Adrenal gland (tissue), 12 donors: ENCODE results near the gene PRKAG3. TPM values are rescaled to one million over a fixed set of nuclear protein-coding genes. Genes with fewer than 3 reads are reported as not detected.

Experiments used
- DNase-seq, 7 donors: peaks; one replicate each; pipeline ENCODE4 v3.0.0-alpha.2; 2019 to 2020
- H3K27ac ChIP-seq, 5 donors: fragments of 200-600 bp; sonication (generic) in 4 of 5; 1 replicate in 3 of 5; 2 replicates in 2 of 5; pipeline versions ENCODE4 v1.5.1 to v1.8.0; 2016 to 2020; ENCODE audit warnings: mild to moderate bottlenecking in 1 of 5
- H3K27me3 ChIP-seq: fragments of 200-600 bp; 2 replicates; pipeline ENCODE4 v1.8.0; 2021
- H3K36me3 ChIP-seq, 2 donors: fragments of 200-600 bp; replicated peaks in 1 of 2; 1 replicate in 1 of 2; 2 replicates in 1 of 2; pipeline versions ENCODE4 v1.5.1 to v1.8.0; 2018 to 2022
- H3K4me1 ChIP-seq, 2 donors: fragments of 200-600 bp; replicated peaks in 1 of 2; 1 replicate in 1 of 2; 2 replicates in 1 of 2; pipeline versions ENCODE4 v1.5.1 to v1.8.0; 2018 to 2021
- H3K4me3 ChIP-seq, 4 donors: fragments of 200-600 bp; sonication (generic) in 3 of 4; one replicate each; pipeline ENCODE4 v1.5.1; 2016 to 2018
- H3K9me3 ChIP-seq, 3 donors: fragments of 200-600 bp; sonication (generic) in 1 of 3; replicated peaks in 1 of 3; 1 replicate in 2 of 3; 2 replicates in 1 of 3; pipeline versions ENCODE4 v1.5.1 to v1.8.0; 2016 to 2021
- CTCF ChIP-seq, 6 experiments: fragments of 450-650 bp in 4 of 6; fragments of 200-600 bp in 2 of 6; sonication (generic) in 1 of 6; IDR thresholded peaks; 1 replicate in 5 of 6; 2 replicates in 1 of 6; pipeline versions ENCODE4 v1.5.1 to v1.8.0; 2016 to 2021; ENCODE audit warnings: antibody characterized with exemption in 6 of 6, mild to moderate bottlenecking in 2 of 6, moderate library complexity in 1 of 6
- POLR2A ChIP-seq, 2 donors: fragments of 450-650 bp; IDR thresholded peaks; one replicate each; pipeline ENCODE4 v1.6.1; 2017; ENCODE audit warnings: antibody characterized with exemption in 2 of 2, mild to moderate bottlenecking in 2 of 2, moderate library complexity in 1 of 2
- WGBS, 4 donors: extraction: QIAGEN DNeasy Blood & Tissue Kit in 2 of 4; methylation state at CpG; one replicate each; pipeline versions ENCODE4 v1.1.5 to v1.1.7; 2013 to 2017; 5-methylcytosine and 5-hydroxymethylcytosine counted together
- intact Hi-C, 2 donors: fragments of 100-400 bp; cut with DNase I; formaldehyde crosslinking; loops; one replicate each; pipeline versions ENCODE4 v1.14.1 to v1.15.0; 2022 to 2023
- polyA plus RNA-seq, 3 donors: library from polyadenylated mRNA; stranded (reverse); fragments of 200-250 nt in 2 of 3; fragments of 350-450 nt in 1 of 3; fragmentation: Illumina TruSeq in 1 of 3; extraction: RNeasy Lipid Tissue Mini Kit (QIAGEN cat#74804) in 1 of 3; gene quantifications; one replicate each; pipeline ENCODE4 v1.2.3, GENCODE V29; 2013 to 2014
- total RNA-seq, 9 donors: library from RNA; depleted of rRNA in 4 of 9; stranded (reverse); fragments of >200 nt in 4 of 9; fragments of 120-200 nt in 1 of 9; fragmentation: NEBNext Ultra II Directional in 1 of 9; extraction: Animal tissue kit (Norgen Biotek cat#: 25700) in 1 of 9; gene quantifications; one replicate each; pipeline versions ENCODE4 v1.1.0 to v1.2.4, GENCODE V29; 2013 to 2023
- donor health status: healthy with polysubstance abuse.
- donor health status: Bipolar disorder and iron deficiency.
- donor health status: DM: yes; HTN: yes; CAD: no.
- donor health status: DM: no; HTN: no; CAD: no.
- donor health status: DM: no; HTN: no; CAD: no.
- donor health status: DM: yes; HTN: yes; CAD: no.

Gene PRKAG3
- total and polyA plus RNA-seq, 12 donors = 0.20 TPM; not detected in 11

GRCh38 chr2:218863021-218863520 lies 31.5 kb upstream of the PRKAG3 start:
- peaks cover 0 to 13% of the 10 kb centered on the region in 2 donors for H3K4me1 ChIP-seq
- intact Hi-C loops = no loop called here
- no peak overlapping the region for H3K27ac ChIP-seq
- no peak for DNase-seq
- TF ChIP-seq POLR2A (IDR thresholded peaks at IDR 0.05) = no peak
- TF ChIP-seq CTCF (IDR thresholded peaks at IDR 0.05) = no peak
- H3K9me3 ChIP-seq = no peaks in the 10 kb centered on the region
- no peak overlapping the region for H3K4me3 ChIP-seq
- whole genome bisulfite sequencing, 4 donors = 71 to 89% (median 80%) methylated on average over 3 of the region's 3 CpGs
- H3K27me3 ChIP-seq = peaks cover 40% of the 10 kb centered on the region
- no peaks in the 10 kb centered on the region for H3K36me3 ChIP-seq

GRCh38 chr2:218861645-218862318 lies 30.2 kb upstream of the PRKAG3 start:
- TF ChIP-seq CTCF (IDR thresholded peaks at IDR 0.05) (no peak), POLR2A (IDR thresholded peaks at IDR 0.05) (no peak)
- 58 to 72% (median 69%) methylated on average over 7 of the region's 7 CpGs for WGBS, 4 donors
- Histone ChIP-seq H3K36me3 (no peaks in the 10 kb centered on the region), H3K27me3 (peaks cover 45% of the 10 kb centered on the region), H3K4me3 (no peak overlapping the region), H3K4me1 (peaks cover 0 to 12% of the 10 kb centered on the region in 2 donors), H3K9me3 (no peaks in the 10 kb centered on the region), H3K27ac (no peak overlapping the region)
- intact Hi-C loops = no loop called here
- DNase-seq = peak in 1 of 7 donors; percentile 16

GRCh38 chr2:218860950-218861381 lies 29.4 kb upstream of the PRKAG3 start:
- Histone ChIP-seq H3K36me3 (no peaks in the 10 kb centered on the region), H3K9me3 (no peaks in the 10 kb centered on the region), H3K4me3 (no peak overlapping the region), H3K4me1 (peaks cover 0 to 12% of the 10 kb centered on the region in 2 donors), H3K27ac (no peak overlapping the region), H3K27me3 (peaks cover 45% of the 10 kb centered on the region)
- TF ChIP-seq CTCF (IDR thresholded peaks at IDR 0.05) = no peak
- TF ChIP-seq POLR2A (IDR thresholded peaks at IDR 0.05) = no peak
- intact Hi-C loops = no loop called here
- WGBS, 4 donors = 22 to 41% (median 25%) methylated on average over 18 to 21 of the region's 21 CpGs
- DNase-seq = peak in 4 of 7 donors; percentile 31 to 65 (median 38)

DNA sequence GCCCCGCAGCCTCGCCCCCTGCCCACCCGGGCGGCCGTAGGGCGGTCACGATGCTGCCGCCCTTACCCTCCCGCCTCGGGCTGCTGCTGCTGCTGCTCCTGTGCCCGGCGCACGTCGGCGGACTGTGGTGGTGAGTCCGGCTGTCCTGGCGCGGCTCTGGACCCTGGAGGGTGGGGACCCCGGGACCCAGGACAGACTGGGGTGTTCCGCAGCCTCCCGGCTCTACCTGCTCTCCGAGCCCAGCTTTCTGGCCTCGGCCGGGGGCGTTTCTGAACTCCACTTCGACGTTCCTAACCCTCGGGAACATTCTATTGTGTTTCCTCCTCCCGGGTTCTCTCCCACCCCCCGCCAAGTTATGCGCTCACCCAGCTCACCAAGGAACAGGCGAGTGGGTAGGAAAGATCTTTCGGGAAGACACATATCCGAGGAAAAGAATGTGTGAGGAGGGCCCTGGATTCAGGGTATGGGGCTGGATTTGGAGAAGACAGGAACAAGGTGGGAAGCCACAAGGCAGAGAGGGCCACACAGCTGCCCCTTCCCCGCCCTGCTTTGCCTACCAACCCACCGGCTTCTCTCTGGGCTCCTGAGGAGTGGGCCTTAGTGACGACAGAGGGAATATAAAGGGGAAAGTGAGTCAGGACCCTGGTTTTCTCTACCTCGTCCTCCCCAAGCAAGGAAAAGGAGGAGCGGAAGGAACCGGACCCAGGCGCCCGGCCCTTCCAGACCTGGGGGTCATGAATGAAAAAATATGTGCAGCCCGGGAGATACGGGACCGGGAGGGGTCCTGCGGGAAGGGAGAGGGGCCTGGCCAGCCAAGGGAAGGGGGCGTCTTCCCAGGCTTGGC lies 28.6 kb upstream of the PRKAG3 start:
- Histone ChIP-seq H3K27ac (no peak overlapping the region), H3K9me3 (no peaks in the 10 kb centered on the region), H3K36me3 (no peaks in the 10 kb centered on the region), H3K4me3 (peak overlapping the region in 1 of 4 donors; percentile 52), H3K4me1 (peaks cover 0 to 12% of the 10 kb centered on the region in 2 donors), H3K27me3 (peaks cover 49% of the 10 kb centered on the region)
- WGBS, 4 donors = 4 to 7% (median 6%) methylated on average over 18 to 47 of the region's 47 CpGs
- intact Hi-C loops = no loop called here
- peak in 1 of 7 donors; percentile 6 for DNase-seq
- no peak for TF ChIP-seq POLR2A (IDR thresholded peaks at IDR 0.05)
- no peak for TF ChIP-seq CTCF (IDR thresholded peaks at IDR 0.05)
